Ovary (tissue), 9 donors: Measurements from ENCODE around the gene MEI1. TPM values are rescaled to one million over a fixed set of nuclear protein-coding genes. Genes with fewer than 3 reads are reported as not detected.
A peak's percentile ranks its signal among the peaks of the same experiment; 100 is the strongest.

Experiments used
- DNase-seq, 5 donors: peaks; one replicate each; pipeline ENCODE4 v3.0.0-alpha.2; 2019 to 2020
- H3K27ac ChIP-seq, 2 donors: fragments of 200-600 bp; one replicate each; pipeline versions ENCODE4 v1.5.1 to v1.8.0; 2019 to 2022
- H3K27me3 ChIP-seq: fragments of 200-600 bp; one replicate; pipeline ENCODE4 v1.8.0; 2022
- H3K36me3 ChIP-seq: fragments of 200-600 bp; sonication (generic); one replicate; pipeline ENCODE4 v1.5.1; 2019
- H3K4me1 ChIP-seq: one replicate; pipeline ENCODE4 v1.8.1; 2013; ENCODE audit warnings: mild to moderate bottlenecking, moderate library complexity; ENCODE audit not compliant: insufficient read depth
- H3K4me3 ChIP-seq: fragments of 200-600 bp; sonication (generic); one replicate; pipeline ENCODE4 v1.5.1; 2017
- H3K9me3 ChIP-seq, 2 donors: fragments of 200-600 bp in 1 of 2; sonication (generic) in 1 of 2; one replicate each; pipeline versions ENCODE4 v1.5.1 to v1.8.1; 2013 to 2019; ENCODE audit warnings: mild to moderate bottlenecking in 1 of 2, moderate library complexity in 1 of 2
- EP300 ChIP-seq: sonication (generic); formaldehyde crosslinking; IDR thresholded peaks from one replicate; pipeline ENCODE4 v1.6.1; 2017; ENCODE audit warnings: antibody characterized with exemption
- POLR2A ChIP-seq: fragments of 450-650 bp; IDR thresholded peaks from one replicate; pipeline ENCODE4 v1.6.1; 2017; ENCODE audit warnings: antibody characterized with exemption, mild to moderate bottlenecking, moderate library complexity
- WGBS, 3 donors: extraction: QIAGEN DNeasy Blood & Tissue Kit in 1 of 3; methylation state at CpG; one replicate each; pipeline versions ENCODE4 v1.1.5 to v1.1.7; 2013 to 2017; 5-methylcytosine and 5-hydroxymethylcytosine counted together
- intact Hi-C, 4 donors: fragments of 100-400 bp; cut with DNase I; formaldehyde crosslinking; loops; one replicate each; pipeline versions ENCODE4 v1.11.0 to v1.15.1; 2022 to 2023
- polyA plus RNA-seq, 2 donors: library from polyadenylated mRNA; stranded (reverse); fragments of 200-250 nt in 1 of 2; fragments of 350-450 nt in 1 of 2; fragmentation: Illumina TruSeq in 1 of 2; extraction: RNeasy Lipid Tissue Mini Kit (QIAGEN cat#74804) in 1 of 2; gene quantifications; one replicate each; pipeline ENCODE4 v1.2.3, GENCODE V29; 2013 to 2014
- total RNA-seq, 7 donors: library from RNA; depleted of rRNA in 2 of 7; stranded (reverse); fragments of >200 nt in 2 of 7; fragmentation: NEBNext Ultra II Directional in 3 of 7; extraction: Animal tissue kit (Norgen Biotek cat#: 25700) in 3 of 7; gene quantifications; one replicate each; pipeline versions ENCODE4 v1.1.0 to v1.2.4, GENCODE V29; 2016 to 2023
- TF ChIP-seq, protein P1 (sequence below), 3 donors: fragments of 450-650 bp in 2 of 3; fragments of 200-600 bp in 1 of 3; IDR thresholded peaks; one replicate each; pipeline versions ENCODE4 v1.5.1 to v1.8.0; 2016 to 2022; ENCODE audit warnings: antibody characterized with exemption in 3 of 3, mild to moderate bottlenecking in 1 of 3
- donor health status: DM: no; HTN: no; CAD: no; lungs with moderate emphysema.
- donor health status: DM: no; HTN: no; CAD: no.
- donor health status: Bipolar disorder and iron deficiency.
- donor health status: DM: yes; HTN: yes; CAD: no.
- donor health status: DM: no; HTN: no; CAD: no.
- donor health status: DM: yes; HTN: yes; CAD: no.

Gene MEI1
- total and polyA plus RNA-seq, 9 donors, result 0.25 to 2.6 (median 1.1) TPM

DNA sequence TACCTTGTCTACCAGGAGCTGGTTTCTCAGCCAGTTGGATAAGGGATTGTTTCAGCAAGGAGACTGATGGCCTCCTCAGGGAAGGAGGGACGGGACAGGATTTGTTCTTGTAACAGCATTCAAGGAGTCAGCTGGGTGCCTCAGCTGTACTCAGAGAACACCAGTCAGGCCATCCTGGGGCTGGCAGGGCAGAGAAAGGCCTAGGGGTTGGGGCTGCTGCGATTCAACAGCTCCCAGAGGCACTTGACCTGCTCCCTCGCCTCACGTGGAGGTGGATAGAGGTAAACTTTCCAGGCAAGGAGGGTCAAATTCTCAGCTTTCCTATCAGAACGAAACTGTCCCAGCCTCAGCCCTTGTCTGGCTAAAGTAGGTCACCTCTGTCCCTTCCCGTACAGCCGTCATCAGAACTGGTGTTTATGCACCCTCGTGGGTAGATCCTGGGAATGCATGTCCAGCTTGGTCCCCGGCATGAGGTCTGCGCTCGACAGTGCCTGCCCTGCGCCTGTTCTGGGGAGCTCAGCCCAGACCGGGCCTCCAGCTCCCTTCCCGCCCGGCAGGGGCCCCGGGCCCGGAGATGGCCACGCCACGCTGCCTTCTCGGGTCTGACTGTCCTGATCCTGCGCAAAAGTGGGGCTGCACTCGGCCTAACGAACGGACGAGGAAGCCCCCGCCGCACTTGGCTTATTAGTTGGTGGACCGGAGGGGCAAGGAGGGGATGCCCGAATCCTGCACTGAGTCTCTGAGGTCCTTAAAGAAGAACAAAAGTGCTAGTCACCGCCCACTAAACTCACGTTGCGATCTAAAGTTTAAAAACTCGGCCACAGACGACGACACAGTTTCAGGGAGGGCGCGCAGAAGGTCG is 100.4 kb downstream of the MEI1 start:
- H3K4me1 ChIP-seq, result no peaks in the 10 kb centered on the region
- intact Hi-C loops, result no loop called here
- no peaks in the 10 kb centered on the region for H3K36me3 ChIP-seq
- 17 to 23% (median 19%) methylated on average over 38 of the region's 38 CpGs for WGBS, 3 donors
- TF ChIP-seq POLR2A (no peak), EP300 (no peak)
- TF ChIP-seq, protein P1, sequence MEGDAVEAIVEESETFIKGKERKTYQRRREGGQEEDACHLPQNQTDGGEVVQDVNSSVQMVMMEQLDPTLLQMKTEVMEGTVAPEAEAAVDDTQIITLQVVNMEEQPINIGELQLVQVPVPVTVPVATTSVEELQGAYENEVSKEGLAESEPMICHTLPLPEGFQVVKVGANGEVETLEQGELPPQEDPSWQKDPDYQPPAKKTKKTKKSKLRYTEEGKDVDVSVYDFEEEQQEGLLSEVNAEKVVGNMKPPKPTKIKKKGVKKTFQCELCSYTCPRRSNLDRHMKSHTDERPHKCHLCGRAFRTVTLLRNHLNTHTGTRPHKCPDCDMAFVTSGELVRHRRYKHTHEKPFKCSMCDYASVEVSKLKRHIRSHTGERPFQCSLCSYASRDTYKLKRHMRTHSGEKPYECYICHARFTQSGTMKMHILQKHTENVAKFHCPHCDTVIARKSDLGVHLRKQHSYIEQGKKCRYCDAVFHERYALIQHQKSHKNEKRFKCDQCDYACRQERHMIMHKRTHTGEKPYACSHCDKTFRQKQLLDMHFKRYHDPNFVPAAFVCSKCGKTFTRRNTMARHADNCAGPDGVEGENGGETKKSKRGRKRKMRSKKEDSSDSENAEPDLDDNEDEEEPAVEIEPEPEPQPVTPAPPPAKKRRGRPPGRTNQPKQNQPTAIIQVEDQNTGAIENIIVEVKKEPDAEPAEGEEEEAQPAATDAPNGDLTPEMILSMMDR (IDR thresholded peaks at IDR 0.05), result no peak
- H3K27ac ChIP-seq, result peak overlapping the region; percentile 18 to 87
- peak in 3 of 5 donors; percentile 35 to 60 (median 38) for DNase-seq
- peak overlapping the region; percentile 90 for H3K4me3 ChIP-seq
- no peaks in the 10 kb centered on the region for H3K9me3 ChIP-seq
- no peaks in the 10 kb centered on the region for H3K27me3 ChIP-seq

DNA sequence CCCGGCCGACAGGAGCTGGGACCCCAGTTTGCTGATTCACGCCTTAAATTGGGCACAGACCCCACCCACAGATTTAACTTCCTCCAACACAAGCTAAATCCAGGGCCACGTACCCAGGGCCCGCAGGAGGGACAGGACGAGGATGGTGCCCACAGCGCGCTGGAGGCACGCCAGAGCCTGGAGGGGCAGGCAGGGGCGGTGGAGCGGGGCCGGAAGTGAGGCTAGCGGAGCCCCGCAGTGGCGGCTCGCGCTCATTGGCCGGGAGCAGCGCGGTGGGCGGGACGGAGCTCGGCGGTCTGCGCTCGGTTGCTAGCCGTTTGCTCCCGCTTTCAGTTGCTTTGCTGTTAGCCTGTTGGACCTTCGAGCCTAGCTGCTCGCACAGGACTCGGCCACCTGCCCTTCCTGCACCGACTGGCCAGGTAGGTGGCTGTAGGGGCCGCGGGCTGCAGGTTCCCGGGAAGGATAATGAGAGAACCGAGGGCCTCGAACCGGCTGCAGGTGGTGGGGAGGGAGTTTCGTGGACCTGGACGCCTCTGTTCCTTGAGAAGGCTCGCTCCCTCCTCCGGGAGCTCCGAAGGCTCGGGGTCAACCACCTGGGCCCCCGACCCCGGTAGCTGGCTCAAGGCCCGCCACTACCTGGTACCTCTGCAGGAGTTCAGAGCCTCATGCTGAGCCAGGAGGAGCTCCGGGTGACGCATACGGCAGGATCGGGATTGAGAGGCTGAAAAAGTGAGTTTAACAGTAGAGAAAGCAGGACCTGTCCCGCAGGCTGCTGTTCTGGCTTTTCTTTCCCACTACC is 101.2 kb downstream of the MEI1 start, which contains the start of gene CCDC134:
TSS of gene CCDC134 (plus strand) at position 332 of the 799 bp plus-strand sequence. CDS start 8,212 bp downstream, outside the sequence.
- H3K27ac ChIP-seq, result peak within 1 kb of the TSS; percentile 18 to 87
- peak; percentile 60 for TF ChIP-seq POLR2A
- TF ChIP-seq, protein P1 (IDR thresholded peaks at IDR 0.05), result no peak
- H3K9me3 ChIP-seq, result no peaks in the 10 kb centered on the region
- intact Hi-C loops, result no loop called here
- peak; percentile 89 to 94 (median 92) for DNase-seq
- no peaks in the 10 kb centered on the region for H3K27me3 ChIP-seq
- no peaks in the 10 kb centered on the region for H3K4me1 ChIP-seq
- peak within 1 kb of the TSS; percentile 90 for H3K4me3 ChIP-seq
- no peaks in the 10 kb centered on the region for H3K36me3 ChIP-seq
- 0% methylated on average over 51 to 52 of the region's 52 CpGs for WGBS, 3 donors

DNA sequence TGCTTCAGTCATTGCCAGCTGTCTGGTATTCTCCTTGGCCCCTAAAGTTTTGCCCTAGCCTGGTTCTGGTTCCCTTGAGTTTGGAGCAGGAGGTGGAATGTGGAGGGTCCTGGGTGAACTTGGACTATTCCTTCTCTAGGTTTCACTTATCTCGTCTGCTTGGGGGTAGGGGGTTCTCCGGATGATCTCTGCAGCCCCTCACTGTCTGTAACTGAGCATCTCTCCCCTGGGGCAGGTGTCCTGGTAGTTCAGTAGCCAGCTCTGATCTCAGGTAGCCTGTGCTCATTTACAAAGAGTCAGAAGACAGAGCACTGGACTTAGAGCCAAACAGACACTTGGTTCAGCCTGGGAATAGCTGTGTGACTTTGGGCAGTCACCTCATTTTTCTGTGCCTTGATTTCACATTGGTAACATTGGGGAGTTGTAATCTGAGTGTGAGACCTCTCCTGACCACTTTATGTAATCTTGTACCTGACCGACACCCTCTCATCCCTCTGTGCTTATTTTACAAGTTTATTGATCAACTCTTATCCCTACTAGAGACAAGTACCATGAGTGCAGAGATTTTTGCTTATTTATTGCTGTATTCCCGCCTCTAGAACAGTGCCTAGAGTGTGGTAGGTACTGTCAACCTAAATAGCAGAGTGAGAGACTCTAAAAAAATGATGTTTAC is 102.0 kb downstream of the MEI1 start:
- 36 to 43% (median 39%) methylated on average over 4 of the region's 4 CpGs for WGBS, 3 donors
- H3K36me3 ChIP-seq, result no peaks in the 10 kb centered on the region
- TF ChIP-seq, protein P1 (IDR thresholded peaks at IDR 0.05), result no peak
- TF ChIP-seq EP300 (no peak), POLR2A (no peak)
- H3K9me3 ChIP-seq, result no peaks in the 10 kb centered on the region
- H3K4me1 ChIP-seq, result no peaks in the 10 kb centered on the region
- intact Hi-C loops, result no loop called here
- no peak overlapping the region for H3K27ac ChIP-seq
- DNase-seq, result no peak
- H3K27me3 ChIP-seq, result no peaks in the 10 kb centered on the region
- peak overlapping the region; percentile 90 for H3K4me3 ChIP-seq

DNA sequence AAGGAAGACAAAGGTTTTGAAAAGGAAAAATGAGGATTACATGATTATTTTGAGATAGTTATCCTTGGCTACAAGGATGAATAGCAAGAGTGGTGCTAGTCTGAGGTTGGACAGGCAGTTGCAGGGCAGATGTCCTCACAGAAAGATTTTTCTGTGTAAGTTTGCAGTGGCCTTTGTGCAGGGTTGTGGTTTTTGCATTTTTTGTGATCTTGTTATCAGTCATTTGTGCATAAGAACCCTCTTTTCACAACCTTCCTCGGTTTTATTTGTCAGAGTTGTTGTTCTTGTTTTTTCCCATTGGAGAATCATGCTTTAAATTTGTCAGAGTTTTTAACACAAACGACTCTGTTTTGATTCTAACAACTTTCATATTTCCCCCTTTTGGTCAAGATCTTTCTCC is 102.6 kb downstream of the MEI1 start:
- H3K4me3 ChIP-seq, result no peak overlapping the region
- no peaks in the 10 kb centered on the region for H3K4me1 ChIP-seq
- H3K27ac ChIP-seq, result no peak overlapping the region
- intact Hi-C loops, result no loop called here
- TF ChIP-seq EP300 (no peak), POLR2A (no peak)
- TF ChIP-seq, protein P1 (IDR thresholded peaks at IDR 0.05), result no peak
- WGBS, 3 donors, result 39 to 57% (median 45%) methylated on average over 2 of the region's 2 CpGs
- no peaks in the 10 kb centered on the region for H3K9me3 ChIP-seq
- no peak for DNase-seq
- H3K36me3 ChIP-seq, result no peaks in the 10 kb centered on the region
- H3K27me3 ChIP-seq, result no peaks in the 10 kb centered on the region
